Measurements from ENCODE around the gene GALNT10.

The GALNT10 gene

DNA sequence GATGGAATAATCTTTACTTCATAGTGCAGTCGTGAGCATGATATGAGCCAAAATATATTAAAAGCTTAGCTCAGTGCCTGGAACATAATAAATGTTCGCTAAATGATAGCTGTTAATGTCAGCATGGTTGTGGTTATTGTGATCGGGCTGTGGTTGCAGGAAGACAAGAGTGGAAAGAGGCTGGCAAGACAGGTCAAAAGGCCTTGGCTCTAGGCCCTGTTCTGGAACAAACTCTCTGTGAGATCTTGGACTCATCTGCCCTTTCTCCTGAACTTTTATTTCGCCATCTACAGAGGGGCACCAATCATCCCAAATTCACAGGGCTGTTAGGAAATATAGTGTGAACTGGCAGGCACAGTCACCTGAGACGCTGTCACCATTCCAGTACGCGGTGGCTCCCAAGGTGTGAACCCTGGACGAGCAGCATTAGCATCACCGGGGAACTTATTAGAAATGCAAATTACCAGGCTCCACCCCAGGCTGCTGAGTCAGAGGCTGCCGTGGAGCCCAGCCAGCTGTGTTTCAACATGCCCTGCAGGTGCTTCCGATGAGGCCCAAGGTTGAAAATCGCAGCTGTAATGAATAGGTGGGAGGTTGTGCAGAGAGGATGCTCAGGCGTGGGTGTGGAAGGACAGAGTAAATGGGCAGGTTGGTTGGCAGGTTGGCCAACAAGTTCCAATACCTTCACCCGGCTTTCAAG lies 205.0 kb downstream of the GALNT10 start:
- no peak overlapping the region for H3K4me3 ChIP-seq (ENCODE audit: low read depth, low read length)
- TF ChIP-seq, protein P1, sequence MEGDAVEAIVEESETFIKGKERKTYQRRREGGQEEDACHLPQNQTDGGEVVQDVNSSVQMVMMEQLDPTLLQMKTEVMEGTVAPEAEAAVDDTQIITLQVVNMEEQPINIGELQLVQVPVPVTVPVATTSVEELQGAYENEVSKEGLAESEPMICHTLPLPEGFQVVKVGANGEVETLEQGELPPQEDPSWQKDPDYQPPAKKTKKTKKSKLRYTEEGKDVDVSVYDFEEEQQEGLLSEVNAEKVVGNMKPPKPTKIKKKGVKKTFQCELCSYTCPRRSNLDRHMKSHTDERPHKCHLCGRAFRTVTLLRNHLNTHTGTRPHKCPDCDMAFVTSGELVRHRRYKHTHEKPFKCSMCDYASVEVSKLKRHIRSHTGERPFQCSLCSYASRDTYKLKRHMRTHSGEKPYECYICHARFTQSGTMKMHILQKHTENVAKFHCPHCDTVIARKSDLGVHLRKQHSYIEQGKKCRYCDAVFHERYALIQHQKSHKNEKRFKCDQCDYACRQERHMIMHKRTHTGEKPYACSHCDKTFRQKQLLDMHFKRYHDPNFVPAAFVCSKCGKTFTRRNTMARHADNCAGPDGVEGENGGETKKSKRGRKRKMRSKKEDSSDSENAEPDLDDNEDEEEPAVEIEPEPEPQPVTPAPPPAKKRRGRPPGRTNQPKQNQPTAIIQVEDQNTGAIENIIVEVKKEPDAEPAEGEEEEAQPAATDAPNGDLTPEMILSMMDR (IDR thresholded peaks at IDR 0.05; ENCODE audit: low read depth, low read length) = no peak

DNA sequence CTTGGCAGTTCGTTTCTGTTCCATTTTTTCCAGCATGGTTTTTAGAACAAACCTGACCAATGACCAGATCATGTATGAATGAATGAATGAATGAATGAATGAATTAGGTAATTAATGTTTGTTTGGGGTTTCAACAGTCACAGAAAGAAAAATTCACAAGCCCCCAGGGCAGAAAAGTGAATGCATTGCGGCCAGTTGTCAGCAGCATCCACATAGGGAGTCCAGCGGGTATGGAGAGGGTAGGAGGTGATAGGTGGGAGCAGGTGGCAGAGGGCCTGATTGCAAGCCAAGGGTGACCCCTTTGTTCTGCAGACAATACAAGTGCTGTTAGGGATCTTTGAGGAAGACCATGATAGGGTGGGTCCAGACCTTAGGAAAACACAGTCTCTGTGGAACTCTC lies 205.6 kb downstream of the GALNT10 start:
- TF ChIP-seq, protein P1 (IDR thresholded peaks at IDR 0.05; ENCODE audit: low read depth, low read length) = no peak
- no peak overlapping the region for H3K4me3 ChIP-seq (ENCODE audit: low read depth, low read length)

DNA sequence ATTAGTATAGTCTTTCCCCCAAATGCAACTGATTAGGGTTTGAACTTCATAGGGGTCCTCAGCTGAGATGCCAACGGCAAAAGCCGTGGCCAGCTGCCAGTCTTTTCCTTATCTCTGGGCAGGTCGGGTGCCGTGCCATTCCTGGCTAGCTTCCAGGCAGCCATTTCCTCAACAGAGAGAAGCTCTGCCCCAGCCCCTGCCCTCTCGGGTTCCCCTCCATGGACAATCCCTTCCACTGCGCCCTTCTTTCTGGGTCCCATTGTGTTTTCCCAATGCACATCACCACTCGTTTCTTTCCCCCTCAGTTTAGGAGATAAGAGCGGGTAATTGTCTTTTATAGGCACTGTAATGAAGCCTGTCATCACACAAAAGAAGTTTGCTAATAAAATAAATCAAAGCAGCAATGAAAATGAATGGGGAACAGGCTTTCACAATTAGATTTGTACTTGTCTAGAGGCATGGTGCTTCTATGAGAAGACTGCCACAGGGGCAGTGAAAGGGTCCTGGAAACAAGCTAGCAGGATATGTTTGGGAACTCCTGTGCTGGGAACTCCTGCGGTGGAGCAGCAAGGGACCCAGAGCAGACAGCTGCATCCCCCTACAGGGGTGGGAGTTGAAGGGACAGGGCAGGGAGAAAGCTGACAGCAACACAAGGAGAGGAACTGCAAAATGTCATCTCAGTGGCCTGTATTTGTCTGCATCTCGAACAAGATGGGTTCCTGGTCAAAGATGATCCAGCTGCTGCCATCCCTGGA lies 207.3 kb downstream of the GALNT10 start:
- H3K4me3 ChIP-seq (ENCODE audit: low read depth, low read length) = no peak overlapping the region
- TF ChIP-seq, protein P1 (IDR thresholded peaks at IDR 0.05; ENCODE audit: low read depth, low read length) = no peak

DNA sequence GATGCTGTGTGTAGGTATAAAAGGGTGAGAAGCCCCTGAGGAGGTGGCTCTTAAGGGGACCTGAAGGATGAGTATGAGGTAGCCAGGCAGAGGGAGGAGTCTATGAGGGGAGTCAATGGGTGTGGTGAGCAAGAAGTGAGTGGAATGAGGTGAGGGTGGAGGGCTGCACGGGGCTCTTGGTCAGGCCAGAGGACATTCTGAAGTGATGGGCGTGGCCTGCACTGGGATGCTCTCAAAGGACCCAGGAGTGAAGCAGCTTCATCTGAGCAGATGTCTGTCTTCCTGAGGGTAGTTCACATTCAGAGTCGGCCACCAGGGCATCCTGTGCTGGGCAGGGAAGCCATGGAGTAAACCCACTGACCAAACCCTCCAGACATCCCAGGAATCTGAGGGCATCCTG lies 210.1 kb downstream of the GALNT10 start:
- TF ChIP-seq, protein P1 (IDR thresholded peaks at IDR 0.05; ENCODE audit: low read depth, low read length) = no peak
- no peak overlapping the region for H3K4me3 ChIP-seq (ENCODE audit: low read depth, low read length)

DNA sequence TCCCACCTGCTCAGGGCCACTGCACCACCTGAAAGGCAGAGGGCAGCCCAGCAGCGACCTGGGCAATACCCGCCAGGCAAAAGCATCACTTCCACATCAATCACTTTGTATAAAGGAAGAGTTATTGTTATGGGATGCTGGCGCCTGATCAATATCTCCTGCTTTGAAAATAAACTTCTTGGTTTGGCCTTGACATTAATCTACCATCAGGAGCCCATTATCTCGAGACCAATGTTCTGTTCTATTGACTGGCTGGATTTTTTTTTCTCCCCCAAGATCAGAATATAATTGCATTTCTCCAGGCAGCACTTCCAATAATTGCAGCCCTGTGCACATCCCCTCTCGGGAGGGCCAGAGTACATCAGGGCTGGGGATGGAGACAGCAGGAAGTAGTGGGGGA lies 210.8 kb downstream of the GALNT10 start:
- H3K4me3 ChIP-seq (ENCODE audit: low read depth, low read length) = no peak overlapping the region
- TF ChIP-seq, protein P1 (IDR thresholded peaks at IDR 0.05; ENCODE audit: low read depth, low read length) = no peak

DNA sequence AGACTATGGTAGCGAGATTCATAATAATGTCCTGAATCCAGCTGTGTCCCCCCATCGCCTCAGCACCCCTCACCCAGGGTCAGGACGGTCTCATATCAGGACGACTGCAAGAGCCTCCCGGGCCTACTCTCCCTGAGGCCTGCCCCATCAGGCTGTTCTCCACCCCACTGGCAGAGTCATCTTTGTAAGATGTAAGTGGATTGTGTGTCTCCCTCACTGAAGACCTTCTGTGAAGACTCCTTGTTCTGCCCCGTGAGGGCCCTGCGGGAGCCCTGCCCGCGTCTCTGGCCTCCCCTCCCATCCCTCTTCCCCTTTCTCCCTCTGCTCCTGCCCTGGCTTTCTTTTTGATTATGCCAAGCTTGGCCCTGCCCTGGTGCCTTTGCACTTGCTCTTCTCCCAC lies 211.4 kb downstream of the GALNT10 start:
- H3K4me3 ChIP-seq (ENCODE audit: low read depth, low read length) = no peak overlapping the region
- TF ChIP-seq, protein P1 (IDR thresholded peaks at IDR 0.05; ENCODE audit: low read depth, low read length) = no peak

DNA sequence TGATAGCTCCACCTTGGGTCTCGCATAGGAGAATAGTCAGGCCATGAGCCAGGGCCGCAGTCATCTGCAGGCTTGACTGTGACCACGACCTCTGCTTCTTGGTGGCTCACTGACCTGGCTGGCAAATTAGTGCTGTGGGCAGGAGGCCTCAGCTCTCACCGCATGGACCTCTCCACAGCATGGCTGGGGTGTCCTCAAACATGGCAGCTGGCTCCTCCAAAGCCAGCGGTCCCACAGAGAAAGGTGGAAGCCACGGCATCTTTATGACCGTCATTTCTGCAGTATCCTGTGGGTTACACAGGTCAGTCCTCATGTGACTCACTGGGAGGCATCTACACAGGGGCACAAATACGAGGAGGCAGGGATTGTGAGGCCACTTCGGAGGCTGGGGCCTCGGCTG lies 212.1 kb downstream of the GALNT10 start:
- TF ChIP-seq, protein P1 (IDR thresholded peaks at IDR 0.05; ENCODE audit: low read depth, low read length) = no peak
- no peak overlapping the region for H3K4me3 ChIP-seq (ENCODE audit: low read depth, low read length)

Measured in WI38 (cell line).